HG03469 (cell line): ENCODE results near the gene ZSWIM5.
"Not testable (repeated sequence)": the region's sequence is repeated elsewhere in the genome, so short reads cannot be mapped to it uniquely, and the experiment has no call there.

ENCODE experiments used
- ATAC-seq: cut with Tn5 transposase; IDR thresholded peaks from one replicate; pipeline ENCODE4 v1.9.1; 2021; ENCODE audit warnings: mild to moderate bottlenecking, moderate library complexity, moderate number of reproducible peaks; ENCODE audit not compliant: unreplicated experiment

Gene ZSWIM5

DNA sequence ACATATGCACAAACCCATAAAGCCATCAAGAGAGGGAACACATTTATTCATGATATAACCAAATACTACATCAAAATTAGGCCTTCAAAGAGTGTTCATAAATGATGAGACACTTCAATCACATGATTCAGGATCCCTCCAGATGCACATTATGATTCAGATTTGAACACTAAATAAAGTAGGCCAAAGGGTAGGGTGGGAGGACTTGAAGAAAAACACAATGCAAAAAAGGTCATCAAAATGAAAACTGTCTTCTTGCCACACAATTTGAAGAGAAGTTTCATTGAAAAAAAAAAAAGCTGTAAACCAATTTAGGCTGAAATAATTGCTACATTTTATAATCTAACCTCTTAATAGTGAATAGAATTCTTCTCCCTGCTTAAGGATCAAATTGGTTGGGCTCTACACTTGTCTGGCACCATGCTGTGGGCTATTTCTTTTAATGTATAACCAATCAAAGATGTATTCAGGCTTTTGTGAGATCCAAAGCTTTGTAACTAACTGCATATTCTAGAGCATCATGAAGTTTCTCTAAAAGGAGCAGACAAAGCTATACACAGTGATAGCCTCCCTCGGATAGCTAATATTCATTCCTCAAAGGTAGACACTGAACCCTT is 58.1 kb downstream of the ZSWIM5 start:
- no peak for ATAC-seq

DNA sequence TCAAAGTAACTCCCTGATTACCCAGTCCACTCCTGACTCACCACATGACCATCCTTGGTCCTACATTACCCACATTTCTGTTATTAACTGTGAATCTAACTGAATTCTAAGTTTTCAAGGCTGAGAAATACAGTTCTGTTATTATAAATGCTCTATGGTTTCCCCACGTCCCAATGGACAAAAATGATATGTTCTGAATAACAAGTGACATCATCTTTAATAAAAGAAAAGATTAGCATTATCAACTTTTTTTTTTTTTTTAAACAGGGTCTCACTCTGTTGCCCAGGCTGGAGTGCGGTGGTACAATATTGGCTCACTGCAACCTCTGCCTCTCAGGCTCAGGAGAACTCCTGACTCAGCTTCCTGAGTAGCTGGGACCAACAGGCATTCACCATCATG is 59.6 kb downstream of the ZSWIM5 start:
- ATAC-seq, result no peak

DNA sequence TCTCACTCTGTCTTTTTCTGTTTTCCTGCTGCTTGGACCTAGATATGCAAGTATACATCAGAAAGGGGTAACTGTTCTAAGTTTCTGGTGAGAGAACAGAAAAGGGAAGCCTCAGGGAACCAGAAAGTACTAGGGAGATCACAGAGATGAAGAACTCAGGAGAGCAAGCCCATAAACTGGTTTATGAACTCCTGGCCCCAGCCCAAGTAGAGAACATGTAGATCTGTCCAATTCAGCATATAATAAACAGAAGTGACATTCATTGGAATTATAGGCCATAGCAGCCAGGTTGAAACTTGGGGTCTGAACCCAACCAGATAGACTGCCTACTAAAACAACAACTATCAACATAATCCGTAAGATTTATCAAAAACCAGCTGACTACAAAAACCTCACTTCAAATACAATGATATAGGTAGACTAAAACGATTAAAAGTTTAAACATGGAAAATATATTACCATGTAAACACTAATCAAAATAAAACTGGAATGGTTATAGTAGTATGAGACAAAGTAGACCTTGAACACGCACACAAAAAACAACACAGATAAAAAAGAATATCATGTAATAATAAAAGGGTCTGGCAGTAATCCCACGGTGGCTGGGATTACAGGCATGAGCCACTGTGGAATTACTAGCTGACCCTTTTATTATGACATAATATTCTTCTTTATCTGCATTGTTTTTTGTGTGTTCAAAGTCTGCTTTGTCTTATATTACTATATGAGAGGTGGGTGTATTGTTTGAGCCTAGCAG is 65.0 kb downstream of the ZSWIM5 start:
- ATAC-seq, result no peak

DNA sequence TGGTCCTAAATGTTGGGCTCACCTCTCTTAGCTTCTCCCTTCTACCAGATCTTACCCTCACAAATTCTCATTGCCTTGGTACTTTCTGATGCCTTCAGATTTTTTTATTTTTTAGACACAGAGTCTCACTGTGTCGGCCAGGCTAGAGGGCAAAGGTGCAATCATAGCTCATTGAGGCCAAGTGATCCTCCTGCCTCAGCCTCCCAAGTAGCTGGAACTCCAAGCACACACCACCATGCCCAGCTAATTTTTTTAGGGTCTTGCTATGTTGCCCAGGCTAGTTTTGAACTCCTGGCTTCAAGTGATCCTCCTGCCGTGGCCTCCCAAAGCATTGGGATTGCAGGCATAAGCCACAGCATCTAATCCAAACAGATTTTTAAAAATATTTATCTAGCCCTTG is 69.4 kb downstream of the ZSWIM5 start:
- ATAC-seq, result no peak

DNA sequence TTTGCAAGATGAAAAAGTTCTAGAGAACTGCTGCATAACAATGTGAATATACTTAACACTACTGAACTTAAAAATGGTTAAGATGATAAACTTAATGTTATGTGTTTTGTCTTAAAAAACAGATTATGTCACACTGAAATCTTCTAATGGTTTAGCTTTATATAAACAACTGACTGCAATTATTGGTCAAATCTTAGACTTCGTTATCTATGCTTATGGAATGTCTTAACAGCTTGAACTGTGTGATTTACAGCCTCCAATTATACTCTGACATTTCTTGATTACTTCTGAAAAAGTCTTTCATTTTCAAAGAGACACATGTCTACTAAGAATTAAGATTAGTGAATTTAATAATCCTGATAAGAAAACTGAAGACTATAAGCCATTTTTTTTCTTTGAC is 71.1 kb downstream of the ZSWIM5 start:
- ATAC-seq, result no peak

DNA sequence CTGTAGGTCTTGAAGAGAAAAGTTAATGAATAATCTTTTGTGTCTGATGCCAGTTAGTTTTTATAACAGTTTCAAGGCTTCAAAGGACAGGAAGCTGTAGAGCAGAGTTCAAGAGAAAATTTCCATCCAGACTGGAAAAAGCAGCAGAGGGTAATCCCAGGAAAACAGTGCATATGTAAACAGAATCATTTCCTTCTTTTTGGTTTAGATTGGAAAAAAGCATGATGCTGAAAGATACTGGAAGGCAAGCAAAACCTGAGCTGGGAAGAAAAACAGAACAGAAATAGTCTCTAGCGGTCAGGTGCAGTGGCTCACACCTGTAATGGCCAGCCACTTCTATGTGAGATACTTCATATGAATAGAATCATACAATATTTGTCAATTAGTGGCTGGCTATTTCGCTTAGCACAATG is 71.9 kb downstream of the ZSWIM5 start:
- ATAC-seq, result no peak

DNA sequence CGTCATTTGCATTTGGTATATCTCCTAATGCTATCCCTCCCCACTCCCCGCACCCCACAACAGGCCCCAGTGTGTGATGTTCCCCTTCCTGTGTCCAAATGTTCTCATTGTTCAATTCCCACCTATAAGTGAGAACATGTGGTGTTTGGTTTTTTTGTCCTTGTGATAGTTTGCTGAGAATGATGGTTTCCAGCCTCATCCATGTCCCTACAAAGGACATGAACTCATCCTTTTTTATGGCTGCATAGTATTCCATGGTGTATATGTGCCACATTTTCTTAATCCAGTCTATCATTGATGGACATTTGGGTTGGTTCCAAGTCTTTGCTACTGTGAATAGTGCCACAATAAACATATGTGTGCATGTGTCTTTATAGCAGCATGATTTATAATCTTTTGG is 73.7 kb downstream of the ZSWIM5 start:
- ATAC-seq, result not testable (repeated sequence)

DNA sequence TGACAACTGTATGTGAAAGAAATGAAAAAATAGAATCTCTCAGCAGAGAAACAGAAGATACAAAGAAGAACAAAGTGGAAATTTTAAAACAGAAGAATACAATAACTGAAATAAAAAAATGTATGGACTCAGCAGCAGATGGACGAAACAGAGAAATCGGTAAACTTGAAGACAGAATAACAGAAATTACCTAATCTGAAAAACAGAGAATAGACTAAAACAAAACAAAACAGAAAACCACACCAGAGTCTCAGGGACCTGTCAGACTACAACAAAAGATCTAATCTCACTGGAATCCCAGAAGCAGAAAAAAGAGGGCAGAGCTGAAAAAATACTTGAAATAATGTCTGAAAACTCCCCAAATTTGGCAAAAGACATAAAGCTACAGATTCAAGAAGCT is 83.0 kb downstream of the ZSWIM5 start:
- no peak for ATAC-seq

DNA sequence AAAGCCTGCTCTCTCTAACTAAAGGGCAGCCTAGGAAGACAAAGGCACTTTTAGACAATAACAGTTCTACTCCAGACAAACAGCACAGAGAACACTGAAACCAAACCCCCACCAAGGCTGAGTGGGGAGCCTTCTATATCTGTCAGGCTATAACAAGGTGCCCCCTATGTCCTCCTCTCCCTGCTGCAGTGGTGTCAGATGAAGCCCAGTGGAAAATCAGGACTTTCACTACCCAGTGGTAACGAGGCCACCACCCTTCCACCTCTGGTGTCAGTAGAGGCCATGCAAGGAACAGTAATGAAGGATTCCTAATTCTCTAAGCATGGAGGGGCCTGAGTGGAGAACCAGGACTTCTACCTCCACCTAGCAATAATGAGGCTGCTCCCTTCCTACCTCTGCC is 83.7 kb downstream of the ZSWIM5 start:
- no peak for ATAC-seq

DNA sequence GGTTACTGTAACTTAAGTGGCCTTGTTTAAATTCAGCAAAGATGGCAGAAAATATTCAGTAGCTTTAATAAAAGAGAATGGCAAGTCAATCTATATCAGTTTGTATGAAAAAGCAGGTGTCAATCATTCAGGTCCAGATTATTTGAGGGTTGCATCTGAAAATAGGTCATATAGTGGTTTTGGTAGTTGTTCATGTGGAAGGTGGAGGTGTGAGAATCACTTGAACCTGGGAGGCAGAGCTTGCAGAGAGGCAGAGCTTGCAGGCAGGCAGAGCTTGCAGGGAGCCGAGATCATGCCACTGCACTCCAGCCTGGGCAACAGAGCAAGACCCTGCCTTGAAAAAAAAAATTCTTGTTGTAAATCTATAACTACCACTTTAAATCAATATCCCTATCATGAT is 88.6 kb downstream of the ZSWIM5 start:
- no peak for ATAC-seq

DNA sequence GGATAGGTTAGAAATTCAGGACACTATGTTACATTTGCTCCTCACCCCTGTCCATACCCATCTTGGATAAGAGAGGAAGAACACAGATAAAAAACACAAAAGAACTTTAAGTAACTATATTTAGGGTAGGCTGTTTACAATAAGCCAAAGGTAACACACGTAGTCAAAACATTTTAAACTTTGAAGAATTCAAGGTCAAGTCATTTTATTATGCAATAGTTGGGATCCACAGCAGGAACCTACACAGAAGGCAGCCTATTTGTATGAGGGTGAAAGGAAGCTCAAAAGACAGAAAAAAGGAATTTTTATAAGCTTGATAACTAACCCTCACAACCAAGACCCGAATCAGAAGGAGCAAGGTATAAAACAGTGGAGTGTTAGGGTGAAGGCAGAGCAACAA is 89.6 kb downstream of the ZSWIM5 start:
- ATAC-seq, result no peak

DNA sequence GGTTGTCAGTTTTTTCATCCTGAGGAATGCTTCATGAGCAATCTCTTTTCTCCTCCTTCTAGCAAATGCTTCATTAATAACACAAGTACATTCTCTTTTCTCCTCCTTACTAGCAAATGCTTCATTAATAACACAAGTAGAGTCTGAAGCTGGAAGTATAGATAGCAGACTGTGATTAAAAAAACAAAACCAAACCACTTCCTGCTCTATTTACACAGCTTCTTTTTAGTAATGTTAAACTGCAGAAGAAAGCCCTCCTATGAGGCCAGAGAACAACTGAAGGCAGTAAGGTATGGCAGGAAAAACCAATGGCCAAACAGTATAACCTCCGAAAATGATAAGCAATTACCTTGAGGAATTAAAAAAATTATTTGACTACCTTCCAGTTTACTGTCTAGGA is 90.1 kb downstream of the ZSWIM5 start:
- ATAC-seq, result no peak

DNA sequence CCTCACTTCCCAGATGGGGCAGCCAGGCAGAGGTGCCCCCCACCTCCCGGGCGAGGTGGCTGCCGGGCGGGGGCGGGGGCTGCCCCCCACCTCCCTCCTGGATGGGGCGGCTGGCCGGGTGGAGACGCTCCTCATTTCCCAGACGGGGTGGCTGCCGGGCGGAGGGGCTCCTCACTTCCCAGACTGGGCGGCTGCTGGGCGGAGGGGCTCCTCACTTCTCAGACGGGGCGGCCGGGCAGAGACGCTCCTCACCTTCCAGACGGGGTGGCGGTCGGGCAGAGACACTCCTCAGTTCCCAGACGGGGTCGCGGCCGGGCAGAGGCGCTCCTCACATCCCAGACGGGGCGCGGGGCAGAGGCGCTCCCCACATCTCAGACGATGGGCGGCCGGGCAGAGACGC is 91.2 kb downstream of the ZSWIM5 start:
- ATAC-seq, result not testable (repeated sequence)

DNA sequence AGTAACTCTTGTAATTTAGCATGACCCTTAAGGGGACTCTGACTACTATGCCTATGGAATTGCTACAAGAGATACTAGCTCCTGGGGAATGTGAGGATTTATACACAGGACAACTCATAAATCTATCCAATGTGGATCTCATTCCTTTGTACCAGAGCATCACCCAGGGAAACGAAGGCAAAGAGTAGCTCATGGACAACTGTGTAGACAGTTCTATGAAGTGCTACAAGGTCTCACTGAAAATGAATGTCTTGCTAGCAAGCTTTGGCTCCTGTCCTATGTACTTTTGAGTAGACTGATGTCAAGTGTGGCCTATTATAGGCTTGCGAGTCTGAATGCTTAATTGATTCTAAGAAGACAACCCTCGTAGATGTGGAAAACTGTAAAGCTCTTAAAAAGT is 93.7 kb downstream of the ZSWIM5 start:
- ATAC-seq, result no peak

DNA sequence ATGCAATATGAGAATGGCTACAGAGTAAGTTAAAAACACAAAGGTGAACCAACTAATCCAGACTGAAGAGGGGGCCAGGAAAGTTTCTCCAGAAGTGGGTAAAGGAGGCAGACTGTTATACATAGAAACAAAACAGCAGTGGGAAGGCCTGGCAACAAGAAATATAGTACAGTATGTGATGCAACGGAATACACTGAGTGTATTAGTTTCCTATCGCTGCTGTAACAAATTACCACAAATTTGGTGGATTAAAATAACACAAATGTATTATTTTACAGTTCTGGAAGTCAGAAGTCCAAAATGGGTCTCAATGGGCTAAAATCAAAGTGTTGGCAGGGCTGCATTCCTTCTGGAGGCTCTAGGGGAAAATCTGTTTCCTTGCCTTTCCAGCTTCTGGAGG is 95.2 kb downstream of the ZSWIM5 start:
- no peak for ATAC-seq

DNA sequence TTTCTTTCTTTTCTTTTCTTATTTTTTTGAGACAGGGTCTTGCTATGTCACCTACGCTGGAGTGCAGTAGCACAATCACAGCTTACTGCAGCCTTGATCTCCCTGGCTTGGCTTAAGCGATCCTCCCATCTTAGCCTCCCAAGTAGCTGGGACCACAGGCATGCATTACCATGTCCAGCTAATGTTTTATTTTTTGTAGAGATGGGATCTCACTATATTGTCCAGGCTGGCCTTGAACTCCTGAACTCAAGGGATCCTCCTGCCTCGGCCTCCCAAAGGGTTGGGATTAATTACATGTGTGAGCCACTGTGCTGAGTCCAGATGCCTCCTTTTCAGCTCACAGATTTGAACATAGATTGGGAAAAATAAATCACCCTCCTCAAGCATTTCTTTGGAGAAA is 98.6 kb downstream of the ZSWIM5 start:
- no peak for ATAC-seq

DNA sequence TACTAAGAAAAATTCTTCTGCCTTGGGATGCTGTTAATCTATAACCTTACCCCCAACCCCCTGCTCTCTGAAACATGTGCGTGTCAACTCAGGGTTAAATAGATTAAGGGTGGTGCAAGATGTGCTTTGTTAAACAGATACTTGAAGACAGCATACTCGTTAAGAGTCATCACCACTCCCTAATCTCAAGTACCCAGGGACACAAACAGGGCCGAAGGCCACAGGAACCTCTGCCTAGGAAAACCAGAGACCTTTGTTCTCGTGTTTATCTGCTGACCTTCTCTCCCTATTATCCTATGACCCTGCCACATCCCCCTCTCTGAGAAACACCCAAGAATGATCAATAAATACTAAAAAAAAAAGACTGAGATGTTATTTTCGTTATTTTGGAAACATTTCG is 99.5 kb downstream of the ZSWIM5 start:
- not testable (repeated sequence) for ATAC-seq

DNA sequence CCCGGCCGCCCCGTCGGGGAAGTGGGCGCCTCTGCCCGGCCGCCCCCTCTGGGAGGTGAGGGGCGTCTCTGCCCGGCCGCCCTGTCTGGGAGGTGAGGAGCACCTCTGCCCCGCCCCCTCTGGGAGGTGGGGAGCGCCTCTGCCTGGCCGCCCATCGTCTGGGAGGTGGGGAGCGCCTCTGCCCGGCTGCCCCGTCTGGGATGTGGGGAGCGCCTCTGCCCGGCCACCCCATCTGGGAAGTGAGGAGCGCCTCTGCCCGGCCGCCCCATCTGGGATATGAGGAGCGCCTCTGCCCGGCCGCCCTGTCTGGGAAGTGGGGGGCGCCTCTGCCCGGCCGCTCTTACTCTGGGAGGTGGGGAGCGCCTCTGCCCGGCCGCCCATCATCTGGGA is 100.3 kb downstream of the ZSWIM5 start:
- ATAC-seq, result not testable (repeated sequence)

DNA sequence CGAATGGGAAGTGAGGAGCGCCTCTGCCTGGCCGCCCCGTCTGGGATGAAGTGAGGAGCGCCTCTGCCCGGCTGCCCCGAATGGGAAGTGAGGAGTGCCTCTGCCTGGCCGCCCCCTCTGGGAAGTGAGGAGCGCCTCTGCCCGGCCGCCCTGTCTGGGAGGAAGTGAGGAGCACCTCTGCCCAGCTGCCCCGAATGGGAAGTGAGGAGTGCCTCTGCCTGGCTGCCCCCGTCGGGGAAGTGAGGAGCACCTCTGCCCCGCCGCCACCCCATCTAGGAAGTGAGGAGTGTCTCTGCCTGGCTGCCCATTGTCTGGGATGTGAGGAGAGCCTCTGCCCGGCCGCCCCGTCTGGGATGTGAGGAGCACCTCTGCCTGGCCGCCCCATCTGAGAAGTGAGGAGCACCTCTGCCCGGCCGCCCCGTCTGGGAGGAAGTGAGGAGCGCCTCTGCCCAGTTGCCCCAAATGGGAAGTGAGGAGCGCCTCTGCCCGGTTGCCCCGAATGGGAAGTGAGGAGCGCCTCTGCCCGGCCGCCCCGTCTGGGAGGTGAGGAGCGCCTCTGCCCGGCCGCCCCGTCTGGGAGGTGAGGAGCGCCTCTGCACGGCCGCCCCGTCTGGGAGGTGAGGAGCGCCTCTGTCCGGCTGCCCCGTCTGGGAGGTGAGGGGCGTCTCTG is 100.8 kb downstream of the ZSWIM5 start:
- ATAC-seq, result not testable (repeated sequence)

DNA sequence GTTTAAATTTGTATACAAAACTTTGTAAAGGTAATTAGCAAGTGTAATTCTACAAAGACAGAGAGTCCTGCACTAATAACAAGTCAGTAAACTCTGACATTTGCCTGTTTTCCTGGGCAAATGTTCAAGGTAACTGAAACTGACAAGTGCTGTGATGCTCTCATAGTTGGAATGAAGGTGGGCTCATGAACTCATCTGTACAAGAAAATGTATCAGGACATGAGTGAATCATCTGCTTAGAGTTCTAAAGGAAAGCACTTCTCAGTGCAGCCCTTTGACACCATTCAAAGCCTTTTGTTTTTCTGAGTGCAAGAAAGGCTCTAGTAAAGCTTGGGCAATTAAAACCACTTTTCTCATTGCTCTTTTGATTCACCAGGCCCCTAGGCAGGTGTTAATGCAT is 102.9 kb downstream of the ZSWIM5 start:
- ATAC-seq, result no peak

DNA sequence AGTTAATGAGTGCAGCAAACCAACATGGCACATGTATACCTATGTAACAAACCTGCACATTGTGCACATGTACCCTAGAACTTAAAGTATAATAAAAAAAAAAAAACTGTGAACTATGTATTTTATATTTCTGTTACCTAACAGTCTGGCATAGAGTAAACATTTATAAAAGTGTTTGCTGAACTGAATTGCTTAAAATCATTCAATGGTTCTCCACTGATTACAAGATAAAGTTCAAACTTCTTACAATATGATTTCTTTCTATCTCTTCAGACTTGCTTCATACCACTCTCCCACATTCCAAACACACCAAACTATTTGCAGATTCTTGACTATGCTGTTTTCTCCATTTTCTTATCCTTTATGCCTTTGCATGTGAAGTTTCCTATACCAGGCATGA is 104.5 kb downstream of the ZSWIM5 start:
- no peak for ATAC-seq

DNA sequence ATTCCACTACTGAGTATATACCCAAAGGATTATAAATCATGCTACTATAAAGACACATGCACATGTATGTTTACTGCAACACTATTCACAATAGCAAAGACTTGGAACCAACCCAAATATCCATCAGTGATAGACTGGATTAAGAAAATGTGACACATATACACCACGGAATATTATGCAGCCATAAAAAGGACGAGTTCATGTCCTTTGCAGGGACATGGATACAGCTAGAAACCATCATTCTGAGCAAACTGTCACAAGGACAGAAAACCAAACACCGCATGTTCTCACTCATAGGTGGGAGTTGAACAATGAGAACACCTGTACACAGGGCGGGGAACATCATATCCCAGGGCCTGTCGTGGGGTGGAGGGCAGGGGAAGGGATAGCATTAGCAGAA is 104.9 kb downstream of the ZSWIM5 start:
- ATAC-seq, result not testable (repeated sequence)
